IPS-15b (cell line): ENCODE data around the gene ENTPD8.

ENCODE experiments used
- H3K27me3 ChIP-seq: one replicate; pipeline ENCODE4 v1.6.1; 2013; ENCODE audit warnings: low read length; ENCODE audit not compliant: control insufficient read depth, insufficient read depth
- H3K36me3 ChIP-seq: one replicate; pipeline ENCODE4 v1.6.1; 2013; ENCODE audit warnings: low read length; ENCODE audit not compliant: control insufficient read depth, insufficient read depth
- H3K4me1 ChIP-seq: one replicate; pipeline ENCODE4 v1.6.1; 2013; ENCODE audit warnings: mild to moderate bottlenecking, low read length; ENCODE audit not compliant: control insufficient read depth, insufficient read depth
- H3K4me3 ChIP-seq: one replicate; pipeline ENCODE4 v1.5.1; 2013; ENCODE audit warnings: low read depth, low read length
- H3K9ac ChIP-seq: one replicate; pipeline ENCODE4 v1.6.1; 2013; ENCODE audit warnings: low read depth, mild to moderate bottlenecking, low read length
- H3K9me3 ChIP-seq: one replicate; pipeline ENCODE4 v1.6.1; 2013; ENCODE audit warnings: mild to moderate bottlenecking, low read length; ENCODE audit not compliant: control insufficient read depth, insufficient read depth

Gene ENTPD8

DNA sequence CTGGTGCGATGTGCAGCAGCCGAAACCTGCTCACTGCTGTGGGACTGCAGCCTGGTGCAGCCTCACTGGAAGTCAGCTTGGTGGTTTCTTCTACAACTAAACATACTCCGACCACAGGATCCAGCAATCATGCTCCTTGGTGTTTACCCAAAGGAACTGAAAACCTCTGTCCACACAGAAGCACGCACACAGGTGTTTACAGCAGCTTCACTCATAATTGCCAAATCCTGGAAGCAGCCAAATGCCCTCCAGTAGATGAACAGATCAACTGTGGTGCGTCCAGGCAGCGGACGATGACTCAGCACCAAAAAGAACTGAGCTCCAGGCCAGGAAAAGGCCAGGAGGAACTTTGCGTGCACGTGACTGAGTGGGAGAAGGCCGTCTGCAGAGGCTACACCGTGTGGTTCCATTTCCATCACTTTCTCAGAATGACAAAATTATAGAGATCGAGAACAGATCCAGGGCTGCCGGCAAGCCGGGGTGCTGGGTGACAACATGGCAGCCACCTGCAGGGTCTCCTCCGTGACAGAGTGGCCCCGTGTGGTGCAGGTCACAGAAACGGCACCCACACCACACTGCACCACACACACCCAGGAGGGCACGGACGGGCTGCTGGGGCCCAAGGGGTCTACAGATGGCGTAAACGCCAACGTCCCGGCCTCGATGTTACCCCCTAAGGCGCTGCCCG is 41.1 kb upstream of the ENTPD8 start:
- no peaks in the 10 kb centered on the region for H3K27me3 ChIP-seq
- H3K9ac ChIP-seq, result no peak overlapping the region
- H3K36me3 ChIP-seq, result no peaks in the 10 kb centered on the region
- no peaks in the 10 kb centered on the region for H3K9me3 ChIP-seq
- H3K4me1 ChIP-seq, result no peaks in the 10 kb centered on the region
- no peak overlapping the region for H3K4me3 ChIP-seq

GRCh38 chr9:137480686-137481683 is 39.8 kb upstream of the ENTPD8 start:
- no peaks in the 10 kb centered on the region for H3K27me3 ChIP-seq
- no peak overlapping the region for H3K4me3 ChIP-seq
- no peaks in the 10 kb centered on the region for H3K36me3 ChIP-seq
- H3K9me3 ChIP-seq, result no peaks in the 10 kb centered on the region
- no peak overlapping the region for H3K9ac ChIP-seq
- no peaks in the 10 kb centered on the region for H3K4me1 ChIP-seq

DNA sequence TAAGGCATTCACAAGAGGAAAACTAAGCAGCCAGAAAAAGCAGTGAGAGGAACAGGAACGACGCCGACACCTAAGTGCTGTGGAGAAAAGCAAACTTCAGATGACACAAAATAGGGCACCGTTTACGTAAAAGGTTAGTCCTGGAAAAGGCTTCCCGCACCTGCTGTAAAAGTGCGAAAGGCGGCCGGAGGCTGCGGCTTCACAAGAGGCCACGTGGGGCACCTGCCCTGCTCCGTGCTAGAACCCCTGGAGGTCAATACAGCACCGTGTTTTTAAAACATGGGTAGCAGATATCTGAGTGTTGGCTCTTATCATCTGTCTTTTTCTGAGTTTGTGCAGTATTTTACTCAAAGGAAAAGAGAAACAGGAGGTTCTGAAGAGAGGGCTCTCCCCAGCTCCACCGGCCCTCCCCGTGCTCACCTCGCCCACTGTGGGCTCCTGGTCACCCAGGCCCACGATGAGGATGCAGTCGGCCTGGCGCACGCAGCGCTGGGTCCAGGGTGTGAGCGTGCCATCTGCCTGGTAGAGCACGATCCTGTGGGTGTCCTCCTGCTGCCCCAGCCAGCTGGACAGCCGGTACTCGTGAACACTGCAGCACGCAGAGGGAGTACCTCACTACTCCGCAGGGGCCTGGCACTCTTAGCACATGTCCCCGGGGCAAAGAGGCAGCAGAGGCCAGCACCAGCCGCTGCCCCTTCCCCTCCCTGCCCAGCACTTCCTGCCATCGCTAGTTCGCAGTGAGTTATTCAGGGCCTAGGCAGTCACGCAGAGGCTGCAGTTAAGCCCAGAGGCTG is 38.9 kb upstream of the ENTPD8 start:
- Histone ChIP-seq H3K9me3 (no peaks in the 10 kb centered on the region), H3K4me3 (no peak overlapping the region), H3K36me3 (no peaks in the 10 kb centered on the region), H3K27me3 (no peaks in the 10 kb centered on the region), H3K9ac (no peak overlapping the region), H3K4me1 (no peaks in the 10 kb centered on the region)

- Histone ChIP-seq H3K36me3 (no peaks in the 10 kb centered on the region), H3K4me1 (no peaks in the 10 kb centered on the region), H3K9me3 (no peaks in the 10 kb centered on the region), H3K4me3 (no peak overlapping the region), H3K27me3 (no peaks in the 10 kb centered on the region), H3K9ac (no peak overlapping the region)
Measured at GRCh38 chr9:137478962-137479861, 38.1 kb upstream of the ENTPD8 start.

- Histone ChIP-seq H3K27me3 (no peaks in the 10 kb centered on the region), H3K9me3 (no peaks in the 10 kb centered on the region), H3K4me3 (no peak overlapping the region), H3K4me1 (no peaks in the 10 kb centered on the region), H3K9ac (no peak overlapping the region), H3K36me3 (no peaks in the 10 kb centered on the region)
Measured at GRCh38 chr9:137478613-137478961, 37.4 kb upstream of the ENTPD8 start.

- Histone ChIP-seq H3K4me3 (no peak overlapping the region), H3K9ac (no peak overlapping the region), H3K27me3 (no peaks in the 10 kb centered on the region), H3K4me1 (no peaks in the 10 kb centered on the region), H3K9me3 (no peaks in the 10 kb centered on the region), H3K36me3 (no peaks in the 10 kb centered on the region)
Measured at GRCh38 chr9:137477778-137478612, 36.8 kb upstream of the ENTPD8 start.

DNA sequence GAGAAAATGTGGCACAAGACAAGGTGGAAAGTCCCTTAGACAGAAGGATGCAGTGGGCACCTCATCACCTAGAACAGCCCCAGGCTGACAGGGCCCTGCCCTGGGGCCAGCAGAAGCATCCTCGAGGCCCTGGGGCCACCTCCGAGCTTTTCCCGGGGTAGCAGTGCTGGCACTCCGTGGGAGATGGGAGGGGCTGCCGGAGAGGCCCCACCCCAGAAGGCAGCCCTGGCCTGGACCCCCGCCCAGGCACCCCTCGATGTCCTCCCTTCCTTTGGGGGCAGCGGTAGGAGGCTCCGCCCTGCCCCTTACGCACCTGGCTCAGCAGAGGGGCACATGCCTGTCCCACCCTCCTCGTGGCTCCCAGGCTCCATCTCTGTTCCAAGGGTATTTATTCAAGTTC is 35.7 kb upstream of the ENTPD8 start:
- no peaks in the 10 kb centered on the region for H3K36me3 ChIP-seq
- H3K9ac ChIP-seq, result no peak overlapping the region
- H3K4me1 ChIP-seq, result no peaks in the 10 kb centered on the region
- no peaks in the 10 kb centered on the region for H3K9me3 ChIP-seq
- H3K27me3 ChIP-seq, result no peaks in the 10 kb centered on the region
- H3K4me3 ChIP-seq, result no peak overlapping the region

- no peaks in the 10 kb centered on the region for H3K27me3 ChIP-seq
- no peak overlapping the region for H3K9ac ChIP-seq
- no peak overlapping the region for H3K4me3 ChIP-seq
- H3K4me1 ChIP-seq, result no peaks in the 10 kb centered on the region
- no peaks in the 10 kb centered on the region for H3K36me3 ChIP-seq
- no peaks in the 10 kb centered on the region for H3K9me3 ChIP-seq
Measured at GRCh38 chr9:137475666-137476065, 34.5 kb upstream of the ENTPD8 start.

DNA sequence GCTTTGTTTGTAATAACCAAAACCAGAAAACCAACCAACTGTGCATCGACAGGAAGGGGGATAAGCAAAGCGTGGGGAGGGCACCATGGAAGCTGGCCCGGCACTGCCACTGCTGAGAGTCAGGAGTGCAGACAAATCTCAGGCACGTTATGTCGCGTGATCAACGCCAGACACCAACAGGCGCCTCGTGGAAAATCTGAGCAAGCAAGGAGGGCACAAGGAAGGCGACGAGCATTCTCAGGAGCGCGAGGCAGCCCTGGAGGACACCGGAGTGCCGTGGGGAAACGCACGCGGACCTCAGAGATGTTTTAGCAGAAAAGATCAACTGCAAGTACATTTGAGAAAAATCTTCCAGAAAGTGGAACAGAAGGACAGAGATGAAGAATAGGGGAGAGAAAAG is 33.1 kb upstream of the ENTPD8 start:
- Histone ChIP-seq H3K9ac (no peak overlapping the region), H3K36me3 (no peaks in the 10 kb centered on the region), H3K4me1 (no peaks in the 10 kb centered on the region), H3K4me3 (no peak overlapping the region), H3K9me3 (no peaks in the 10 kb centered on the region), H3K27me3 (no peaks in the 10 kb centered on the region)

DNA sequence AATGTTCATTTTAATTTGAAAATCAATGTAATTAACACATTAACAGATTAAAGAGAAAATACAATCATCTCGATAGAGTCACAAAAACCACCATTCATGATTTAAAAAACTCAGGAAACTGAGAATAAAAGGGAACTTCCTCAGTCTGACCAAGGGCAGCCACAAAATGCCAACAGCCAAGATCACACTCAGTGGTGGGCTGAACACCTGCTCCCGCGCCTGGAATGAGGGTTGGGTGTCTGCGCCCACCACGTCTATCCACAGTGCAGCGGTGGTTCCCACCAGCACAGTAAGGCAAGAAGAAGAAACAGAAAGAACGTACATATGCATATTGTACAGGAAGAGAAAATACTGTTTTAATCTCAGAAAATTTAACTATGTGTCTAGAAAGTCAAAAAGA is 29.6 kb upstream of the ENTPD8 start:
- H3K9ac ChIP-seq, result no peak overlapping the region
- no peaks in the 10 kb centered on the region for H3K36me3 ChIP-seq
- H3K9me3 ChIP-seq, result no peaks in the 10 kb centered on the region
- H3K4me3 ChIP-seq, result no peak overlapping the region
- no peaks in the 10 kb centered on the region for H3K27me3 ChIP-seq
- no peaks in the 10 kb centered on the region for H3K4me1 ChIP-seq
